ENCODE data around the gene MRPL24.

DNA sequence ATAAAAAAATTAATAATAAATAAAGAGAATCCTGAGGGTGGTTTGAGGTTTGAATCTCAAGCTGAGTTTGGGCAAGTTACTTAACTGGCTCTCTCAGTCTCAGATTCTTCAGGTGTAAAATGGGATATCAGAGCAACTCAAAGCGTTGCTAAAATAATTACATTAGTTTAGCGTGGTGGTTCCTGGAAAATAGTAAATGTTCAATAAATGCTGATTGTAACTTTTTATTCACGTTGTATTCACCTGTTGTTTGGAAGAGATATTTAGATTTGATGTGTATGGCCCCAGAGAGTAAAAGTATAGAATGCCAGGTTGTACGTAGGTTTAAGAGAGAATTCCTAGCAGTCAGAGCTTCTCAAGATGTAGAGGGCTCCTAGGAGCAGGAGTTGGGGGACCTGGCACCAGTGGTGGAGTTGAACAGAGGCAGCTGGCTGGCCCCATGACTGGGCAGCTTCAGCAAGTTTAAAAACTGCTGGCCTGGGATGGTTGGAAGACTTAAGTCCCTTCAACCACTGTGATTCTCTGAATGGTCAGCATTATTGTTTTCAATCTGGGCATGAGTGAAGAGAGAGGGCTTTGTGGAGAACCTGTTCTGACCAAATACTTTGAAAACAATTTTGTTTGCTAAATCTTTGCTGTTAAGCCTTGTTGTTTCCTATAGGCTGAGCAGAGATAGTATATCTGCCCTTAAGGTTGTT is 48.9 kb upstream of the MRPL24 start:
- TF ChIP-seq, protein P1, sequence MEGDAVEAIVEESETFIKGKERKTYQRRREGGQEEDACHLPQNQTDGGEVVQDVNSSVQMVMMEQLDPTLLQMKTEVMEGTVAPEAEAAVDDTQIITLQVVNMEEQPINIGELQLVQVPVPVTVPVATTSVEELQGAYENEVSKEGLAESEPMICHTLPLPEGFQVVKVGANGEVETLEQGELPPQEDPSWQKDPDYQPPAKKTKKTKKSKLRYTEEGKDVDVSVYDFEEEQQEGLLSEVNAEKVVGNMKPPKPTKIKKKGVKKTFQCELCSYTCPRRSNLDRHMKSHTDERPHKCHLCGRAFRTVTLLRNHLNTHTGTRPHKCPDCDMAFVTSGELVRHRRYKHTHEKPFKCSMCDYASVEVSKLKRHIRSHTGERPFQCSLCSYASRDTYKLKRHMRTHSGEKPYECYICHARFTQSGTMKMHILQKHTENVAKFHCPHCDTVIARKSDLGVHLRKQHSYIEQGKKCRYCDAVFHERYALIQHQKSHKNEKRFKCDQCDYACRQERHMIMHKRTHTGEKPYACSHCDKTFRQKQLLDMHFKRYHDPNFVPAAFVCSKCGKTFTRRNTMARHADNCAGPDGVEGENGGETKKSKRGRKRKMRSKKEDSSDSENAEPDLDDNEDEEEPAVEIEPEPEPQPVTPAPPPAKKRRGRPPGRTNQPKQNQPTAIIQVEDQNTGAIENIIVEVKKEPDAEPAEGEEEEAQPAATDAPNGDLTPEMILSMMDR (conservative IDR thresholded peaks at IDR 0.05; ENCODE audit: low read length): no peak
- TF ChIP-seq EZH2phosphoT487 (IDR thresholded peaks at IDR 0.05; ENCODE audit: borderline replicate concordance, low read depth, low read length): no peak
